OCI-M2 (cell line): Measurements from ENCODE around the gene UPB1.

Experiments
- DNase-seq: peaks from one replicate; lab custom pipeline; 2025; ENCODE audit not compliant: unreplicated experiment; lab: John Stamatoyannopoulos, UW

The UPB1 gene

GRCh38 chr22:24555165-24556039, 60.3 kb downstream of the UPB1 start, which contains the start of gene SNRPD3:
Gene SNRPD3, plus strand, starts transcription at chr22:24555999. Its CDS starts 1,676 bp downstream, at chr22:24557675.
- DNase-seq = peak; percentile 80

- DNase-seq = no peak
These were observed 64.3 kb downstream of the UPB1 start for GRCh38 chr22:24559471-24559870.

GRCh38 chr22:24563246-24563645, 68.1 kb downstream of the UPB1 start:
- no peak for DNase-seq

- DNase-seq = no peak
These were observed 69.4 kb downstream of the UPB1 start for GRCh38 chr22:24564376-24565058.

- DNase-seq = no peak
These were observed 69.9 kb downstream of the UPB1 start for GRCh38 chr22:24565077-24565476.

GRCh38 chr22:24566899-24567511, 71.9 kb downstream of the UPB1 start:
- DNase-seq = no peak

- no peak for DNase-seq
These were observed 72.5 kb downstream of the UPB1 start for GRCh38 chr22:24567668-24568067.

GRCh38 chr22:24571266-24571665, 76.1 kb downstream of the UPB1 start:
- DNase-seq = no peak

- DNase-seq = no peak
These were observed 81.6 kb downstream of the UPB1 start for GRCh38 chr22:24576778-24577177.
